ENCODE data around the gene CTSO. TPM values are rescaled to one million over a fixed set of nuclear protein-coding genes. Genes with fewer than 3 reads are reported as not detected.

The CTSO gene
- total RNA-seq, 1 experiment from 2014 or later: 0.57 TPM

- Histone ChIP-seq H3K9ac (ENCODE audit: low read length) (no peak overlapping the region), H3K36me3 (ENCODE audit: control insufficient read depth in 1 of 2, insufficient read depth in 2 of 2, low read length in 2 of 2) (no peaks in the 10 kb centered on the region), H3K79me2 (ENCODE audit: insufficient read depth, low read length) (no peaks in the 10 kb centered on the region), H3K9me2 (ENCODE audit: insufficient read depth) (no peaks in the 10 kb centered on the region), H4K20me1 (ENCODE audit: insufficient read depth) (no peaks in the 10 kb centered on the region), H3K27me3 (ENCODE audit: insufficient read depth, low read length) (no peaks in the 10 kb centered on the region), H3K4me1 (ENCODE audit: control insufficient read depth in 1 of 2, insufficient read depth in 2 of 2, low read length in 2 of 2) (no peaks in the 10 kb centered on the region), H3K9me3 (ENCODE audit: control insufficient read depth in 1 of 2, insufficient read depth in 1 of 2, low read depth in 1 of 2, low read length in 2 of 2) (no peaks in the 10 kb centered on the region), H2AFZ (ENCODE audit: low read depth, low read length, poor library complexity, severe bottlenecking) (no peak overlapping the region), H3K4me3 (replicated peaks in 1 of 2; ENCODE audit: low read depth in 1 of 2, low read length in 2 of 2) (no peak overlapping the region), H3K27ac (ENCODE audit: low read depth, low read length) (no peak overlapping the region), H3K4me2 (ENCODE audit: low read length) (no peak overlapping the region)
- intact Hi-C loops (cut with micrococcal nuclease): no loop called here
- no TSS peak for BruUV-seq (replicated peaks)
- RAD21 ChIA-PET (ENCODE audit: low non-redundant PET in 1 of 2, low total read pairs in 2 of 2, uncharacterized antibody in 2 of 2, unreplicated experiment in 2 of 2): no interaction called here
- DNase-seq (ENCODE audit: low read depth, low spot score): no peak
- POLR2A ChIA-PET: no interaction called here
- no peak for ATAC-seq
- TF ChIP-seq REST (IDR thresholded peaks at IDR 0.05; ENCODE audit: low read depth) (no peak), EGR1 (IDR thresholded peaks at IDR 0.05; ENCODE audit: low read depth) (no peak), FOSL1 (IDR thresholded peaks at IDR 0.05; ENCODE audit: low read depth) (no peak), SIN3A (IDR thresholded peaks at IDR 0.05; ENCODE audit: low read depth) (no peak), EZH2 (IDR thresholded peaks at IDR 0.05) (no peak), ZBTB33 (IDR thresholded peaks at IDR 0.05; ENCODE audit: extremely low read depth, insufficient replicate concordance, low read length) (no peak), SP1 (IDR thresholded peaks at IDR 0.05; ENCODE audit: low read depth) (no peak), SRF (IDR thresholded peaks at IDR 0.05; ENCODE audit: low read depth) (no peak), CEBPB (IDR thresholded peaks at IDR 0.05; ENCODE audit: low read depth) (no peak), EZH2phosphoT487 (IDR thresholded peaks at IDR 0.05; ENCODE audit: borderline replicate concordance) (no peak), ATF3 (IDR thresholded peaks at IDR 0.05) (no peak), ELF1 (IDR thresholded peaks at IDR 0.05; ENCODE audit: borderline replicate concordance, low read depth) (no peak), CTCF (IDR thresholded peaks at IDR 0.05 in 2 of 3, conservative IDR thresholded peaks at IDR 0.05 in 1 of 3; ENCODE audit: borderline replicate concordance in 1 of 3, insufficient read depth in 1 of 3, low read depth in 2 of 3, low read length in 2 of 3) (no peak), TCF7L2 (IDR thresholded peaks at IDR 0.05; ENCODE audit: borderline replicate concordance, extremely low read depth, insufficient read depth, insufficient read length) (no peak), CBX3 (IDR thresholded peaks at IDR 0.05; ENCODE audit: low read depth) (no peak), MAX (IDR thresholded peaks at IDR 0.05) (no peak), POLR2AphosphoS5 (IDR thresholded peaks at IDR 0.05; ENCODE audit: low read depth, low read length) (no peak), RAD21 (IDR thresholded peaks at IDR 0.05; ENCODE audit: low read depth) (no peak), JUND (IDR thresholded peaks at IDR 0.05) (no peak)
- CTCF ChIA-PET: no interaction called here
These were observed 5.1 kb downstream of the CTSO start for GRCh38 chr4:155948541-155948940.

Data from HCT116 (cell line).